K562 (cell line): ENCODE data around the gene EIF4EBP2. TPM values are rescaled to one million over a fixed set of nuclear protein-coding genes. Genes with fewer than 3 reads are reported as not detected.
A peak's percentile ranks its signal among the peaks of the same experiment; 100 is the strongest.

Experiments used
- ATAC-seq: fragments of 200-7000 bp; cut with Tn5 transposase; 3 replicates; pipeline ENCODE4 v1.9.1; 2020; ENCODE audit warnings: moderate library complexity
- BruUV-seq: library from RNA; stranded (reverse); fragments of 400-500 nt; replicated peaks from 2 replicates; lab custom pipeline; 2021; lab: Mats Ljungman, UMichigan
- CTCF ChIA-PET: fragments of 300-600 bp; formaldehyde crosslinking; extraction: SDS; loops from one replicate; lab custom pipeline; 2021; ENCODE audit warnings: low intra/inter-chr PET ratio; lab: Yijun Ruan, JAX
- POLR2A ChIA-PET: fragments of 300-600, 350-650 bp; sonication (Branson Sonifier 250); formaldehyde crosslinking; extraction: SDS; loops from one replicate; lab custom pipeline; 2021; ENCODE audit warnings: antibody characterized with exemption, inconsistent platforms; lab: Yijun Ruan, JAX
- DNase-seq, 4 experiments: peaks; one replicate each; pipeline versions ENCODE4 v3.0.0 to v3.0.0-alpha.2; 2011 to 2018; ENCODE audit warnings: low spot score in 3 of 4, mixed read lengths in 3 of 4; ENCODE audit errors: extremely low read depth in 1 of 4
- FAIRE-seq: peaks from 2 replicates; lab custom pipeline; 2011; peaks lifted over from hg19 to GRCh38; lab: Jason Lieb, UNC
- H2AFZ ChIP-seq: 2 replicates; pipeline ENCODE4 v1.6.0; 2011; ENCODE audit warnings: low read depth, low read length, control low read depth, inconsistent platforms
- H3K27ac ChIP-seq: fragments of 200-600 bp; 3 replicates; pipeline ENCODE4 v1.8.0; 2011; ENCODE audit warnings: low read depth, mild to moderate bottlenecking, control low read depth, inconsistent platforms, low read length, moderate library complexity, mixed read lengths; ENCODE audit errors: extremely low read depth
- H3K27me3 ChIP-seq, 2 experiments: fragments of 300-600 bp in 1 of 2; 2 replicates in 1 of 2; 3 replicates in 1 of 2; pipeline versions ENCODE4 v1.6.0 to v1.8.0; 2011; ENCODE audit warnings: inconsistent platforms in 2 of 2, low read length in 2 of 2, mild to moderate bottlenecking in 1 of 2, mixed read lengths in 1 of 2, moderate library complexity in 1 of 2; ENCODE audit not compliant: control insufficient read depth in 2 of 2, insufficient read depth in 2 of 2
- H3K36me3 ChIP-seq: fragments of 300-600 bp; 3 replicates; pipeline ENCODE4 v1.8.0; 2011; ENCODE audit warnings: mild to moderate bottlenecking, low read length, inconsistent platforms; ENCODE audit not compliant: control insufficient read depth, insufficient read depth
- H3K4me1 ChIP-seq, 2 experiments: fragments of 200-600 bp in 1 of 2; replicated peaks in 1 of 2; 2 replicates in 1 of 2; 3 replicates in 1 of 2; pipeline versions ENCODE4 v1.5.1 to v1.8.0; 2011; ENCODE audit warnings: inconsistent platforms in 2 of 2, low read length in 2 of 2, mild to moderate bottlenecking in 1 of 2, mixed read lengths in 1 of 2, moderate library complexity in 1 of 2; ENCODE audit not compliant: control insufficient read depth in 2 of 2, insufficient read depth in 2 of 2
- H3K4me2 ChIP-seq: 2 replicates; pipeline ENCODE4 v1.6.1; 2011; ENCODE audit warnings: low read length, control low read depth, inconsistent platforms, mixed read lengths; ENCODE audit not compliant: insufficient read depth
- H3K4me3 ChIP-seq: fragments of 200-600 bp; sonication (generic), shearing (Covaris generic); 2 replicates; pipeline ENCODE4 v1.5.1; 2016; ENCODE audit warnings: control low read depth, inconsistent platforms
- H3K79me2 ChIP-seq: fragments of 200-600 bp; 3 replicates; pipeline ENCODE4 v1.8.0; 2011; ENCODE audit warnings: low read length, inconsistent platforms; ENCODE audit not compliant: control insufficient read depth, insufficient read depth
- H3K9ac ChIP-seq, 2 experiments: 2 replicates each; pipeline versions ENCODE4 v1.6.0 to v1.6.1; 2011; ENCODE audit warnings: low read depth in 2 of 2, low read length in 2 of 2, control low read depth in 1 of 2, inconsistent platforms in 1 of 2, mild to moderate bottlenecking in 1 of 2, mixed read lengths in 1 of 2; ENCODE audit not compliant: insufficient read depth in 1 of 2
- H3K9me1 ChIP-seq: one replicate; pipeline ENCODE4 v1.6.0; 2011; ENCODE audit warnings: inconsistent platforms, mild to moderate bottlenecking, low read length, moderate library complexity; ENCODE audit not compliant: control insufficient read depth, insufficient read depth
- H3K9me3 ChIP-seq: replicated peaks from 2 replicates; pipeline ENCODE4 v1.5.1; 2011; ENCODE audit warnings: low read depth, low read length, inconsistent platforms; ENCODE audit not compliant: control insufficient read depth, insufficient read depth
- H4K20me1 ChIP-seq: replicated peaks from 2 replicates; pipeline ENCODE4 v1.6.1; 2011; ENCODE audit warnings: low read length, inconsistent platforms, mixed read lengths; ENCODE audit not compliant: control insufficient read depth, insufficient read depth
- PRDM10 ChIP-seq: fragments of 450-650 bp; IDR thresholded peaks from 2 replicates; pipeline ENCODE4 v1.6.1; 2018; ENCODE audit not compliant: partially characterized antibody
- WGBS: fragments of 100-300 bp; shearing (Covaris generic); methylation state at CpG from one replicate; pipeline ENCODE4 v1.1.6; 2016; ENCODE audit warnings: low coverage, mixed read lengths; ENCODE audit not compliant: insufficient coverage; ENCODE audit errors: missing lambda C conversion rate; 5-methylcytosine and 5-hydroxymethylcytosine counted together
- in situ Hi-C: fragments of 300-500 bp; cut with MboI; formaldehyde crosslinking; loops from 4 replicates; pipeline ENCODE4 v1.15.0; 2018; ENCODE audit warnings: inconsistent platforms, mixed read lengths
- intact Hi-C: fragments of 100-400 bp; cut with micrococcal nuclease; formaldehyde crosslinking; loops from 2 replicates; pipeline ENCODE4 v1.14.2; 2022
- polyA plus RNA-seq, 8 experiments: library from polyadenylated mRNA; depleted of rRNA in 4 of 8; stranded (reverse) in 5 of 8; unstranded in 3 of 8; fragments of >200 nt; fragmentation: Nextera tagmentation in 2 of 8; fragmentation: Illumina TruSeq in 1 of 8; extraction: Ambion mirVana in 2 of 8; extraction: Trizol in 1 of 8; gene quantifications; 2 replicates each; pipeline versions ENCODE4 v1.2.1 to v1.2.3, GENCODE V29; 2011 to 2014; ENCODE audit warnings: inconsistent platforms in 1 of 8, missing spikeins in 1 of 8
- total RNA-seq, 7 experiments: library from RNA; depleted of rRNA in 6 of 7; stranded (reverse); fragments of >200 nt in 6 of 7; fragmentation: Illumina TruSeq in 2 of 7; extraction: Trizol in 2 of 7; gene quantifications; 2 replicates each; pipeline versions ENCODE4 v1.2.1 to v1.2.3, GENCODE V29; 2011 to 2021; ENCODE audit warnings: low replicate concordance in 1 of 7
- TF ChIP-seq, protein P1 (sequence below): fragments of 250-450 bp; sonication (Bioruptor Pico); IDR thresholded peaks from 2 replicates; pipeline ENCODE4 v1.4.0; 2020; ENCODE audit warnings: mild to moderate bottlenecking, moderate library complexity, borderline replicate concordance

EIF4EBP2 gene
- total and polyA plus RNA-seq, 9 of the 15 experiments (the other 6 are each of a cell fraction or from before 2014, with no cell fraction given): 16.1 to 67.5 (median 38.3) TPM

- BruUV-seq: no TSS peak
- FAIRE-seq (no peak), DNase-seq (no peak), ATAC-seq (no peak)
- Histone ChIP-seq H3K4me3 (no peak overlapping the region), H4K20me1 (peaks cover 7% of the 10 kb centered on the region; the same call in 1 of the 2 replicates), H3K9ac (no peak overlapping the region), H3K4me2 (no peak overlapping the region), H3K27me3 (no peaks in the 10 kb centered on the region), H3K9me3 (no peaks in the 10 kb centered on the region), H3K9me1 (no peaks in the 10 kb centered on the region), H2AFZ (no peak overlapping the region), H3K4me1 (peaks cover 5 to 15% of the 10 kb centered on the region in 2 experiments; a peak in 4 of 5 replicates), H3K36me3 (no peaks in the 10 kb centered on the region), H3K27ac (no peak overlapping the region), H3K79me2 (no peaks in the 10 kb centered on the region)
- 28% methylated on average over 7 of the region's 8 CpGs for WGBS
- intact Hi-C loops: no loop called here
- ChIA-PET CTCF (interaction anchor here (6.7 kb wide), 1 partner anchor 146 kb away, joined by 77 read pairs; no protein-coding TSS in a partner anchor), POLR2A (interaction anchor here (0.6 to 1.9 kb wide), 2 partner anchors 9 to 456 kb away, joined by 3 to 6 read pairs; no protein-coding TSS in a partner anchor)
- peak; percentile 80 for TF ChIP-seq PRDM10
- TF ChIP-seq, protein P1, sequence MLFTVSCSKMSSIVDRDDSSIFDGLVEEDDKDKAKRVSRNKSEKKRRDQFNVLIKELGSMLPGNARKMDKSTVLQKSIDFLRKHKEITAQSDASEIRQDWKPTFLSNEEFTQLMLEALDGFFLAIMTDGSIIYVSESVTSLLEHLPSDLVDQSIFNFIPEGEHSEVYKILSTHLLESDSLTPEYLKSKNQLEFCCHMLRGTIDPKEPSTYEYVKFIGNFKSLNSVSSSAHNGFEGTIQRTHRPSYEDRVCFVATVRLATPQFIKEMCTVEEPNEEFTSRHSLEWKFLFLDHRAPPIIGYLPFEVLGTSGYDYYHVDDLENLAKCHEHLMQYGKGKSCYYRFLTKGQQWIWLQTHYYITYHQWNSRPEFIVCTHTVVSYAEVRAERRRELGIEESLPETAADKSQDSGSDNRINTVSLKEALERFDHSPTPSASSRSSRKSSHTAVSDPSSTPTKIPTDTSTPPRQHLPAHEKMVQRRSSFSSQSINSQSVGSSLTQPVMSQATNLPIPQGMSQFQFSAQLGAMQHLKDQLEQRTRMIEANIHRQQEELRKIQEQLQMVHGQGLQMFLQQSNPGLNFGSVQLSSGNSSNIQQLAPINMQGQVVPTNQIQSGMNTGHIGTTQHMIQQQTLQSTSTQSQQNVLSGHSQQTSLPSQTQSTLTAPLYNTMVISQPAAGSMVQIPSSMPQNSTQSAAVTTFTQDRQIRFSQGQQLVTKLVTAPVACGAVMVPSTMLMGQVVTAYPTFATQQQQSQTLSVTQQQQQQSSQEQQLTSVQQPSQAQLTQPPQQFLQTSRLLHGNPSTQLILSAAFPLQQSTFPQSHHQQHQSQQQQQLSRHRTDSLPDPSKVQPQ (CRISPR knock-in tag): no peak
- in situ Hi-C loops: no loop called here
These were observed 36.6 kb upstream of the EIF4EBP2 start for GRCh38 chr10:70367195-70367796.
